HG03558 (cell line): ENCODE data around the gene PAMR1.

Experiments used
- ATAC-seq: cut with Tn5 transposase; IDR thresholded peaks from one replicate; pipeline ENCODE4 v1.9.1; 2021; ENCODE audit warnings: moderate number of reproducible peaks; ENCODE audit not compliant: unreplicated experiment; ENCODE audit errors: extremely low read depth

The PAMR1 gene

DNA sequence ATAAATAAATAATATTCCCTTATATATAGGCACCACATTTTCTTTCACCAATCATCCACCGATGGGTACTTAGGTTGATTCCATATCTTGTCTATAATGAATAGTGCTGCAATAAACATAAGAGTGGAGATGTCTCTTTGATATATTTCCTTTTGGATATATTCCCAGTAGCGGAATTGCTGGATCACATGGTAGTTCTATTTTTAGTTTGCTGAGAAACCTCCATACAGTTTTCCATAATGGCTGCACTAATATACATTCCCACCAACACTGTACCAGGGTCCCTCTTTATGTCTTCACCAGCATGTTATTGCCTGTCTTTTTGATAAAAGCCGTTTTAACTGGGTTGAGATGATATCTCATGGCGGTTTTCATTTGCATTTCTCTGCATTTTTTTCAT, 23.6 kb downstream of the PAMR1 start:
- ATAC-seq, result no peak

DNA sequence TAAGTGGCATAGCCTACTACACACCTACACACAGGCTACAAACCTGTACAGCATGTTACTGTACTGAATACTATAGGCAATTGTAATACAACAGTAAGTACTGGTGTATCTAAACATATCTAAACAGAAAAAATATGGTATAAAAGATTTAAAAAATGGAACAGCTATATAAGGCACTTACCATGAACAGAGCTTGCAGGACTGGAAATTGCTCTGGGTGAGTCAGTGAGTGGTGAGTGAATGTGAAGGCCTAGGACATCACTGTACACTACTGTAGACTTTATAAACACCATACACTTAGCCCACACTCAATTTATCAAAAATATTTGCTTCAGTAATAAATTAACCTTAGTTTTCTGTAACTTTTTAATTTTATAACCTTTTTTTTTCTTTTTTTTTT, 24.7 kb downstream of the PAMR1 start:
- ATAC-seq, result no peak

DNA sequence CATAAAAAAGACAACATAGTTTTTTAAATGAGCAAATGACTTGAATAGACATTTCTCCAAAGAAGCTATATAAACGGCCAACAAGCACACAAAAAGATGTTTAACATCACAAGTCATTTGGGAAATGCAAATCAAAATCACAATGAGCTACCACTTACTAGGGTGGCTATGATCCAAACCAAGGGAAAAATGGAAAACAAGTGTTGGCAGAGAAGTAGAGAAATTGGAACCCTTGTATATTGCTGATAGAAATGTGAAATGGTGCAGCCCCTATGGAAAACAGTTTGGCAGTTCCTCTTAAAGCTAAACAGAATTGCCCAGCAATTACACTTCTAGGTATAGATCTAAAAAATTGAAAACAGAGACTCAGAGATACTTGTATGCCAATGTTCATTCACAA, 29.0 kb downstream of the PAMR1 start:
- no peak for ATAC-seq

DNA sequence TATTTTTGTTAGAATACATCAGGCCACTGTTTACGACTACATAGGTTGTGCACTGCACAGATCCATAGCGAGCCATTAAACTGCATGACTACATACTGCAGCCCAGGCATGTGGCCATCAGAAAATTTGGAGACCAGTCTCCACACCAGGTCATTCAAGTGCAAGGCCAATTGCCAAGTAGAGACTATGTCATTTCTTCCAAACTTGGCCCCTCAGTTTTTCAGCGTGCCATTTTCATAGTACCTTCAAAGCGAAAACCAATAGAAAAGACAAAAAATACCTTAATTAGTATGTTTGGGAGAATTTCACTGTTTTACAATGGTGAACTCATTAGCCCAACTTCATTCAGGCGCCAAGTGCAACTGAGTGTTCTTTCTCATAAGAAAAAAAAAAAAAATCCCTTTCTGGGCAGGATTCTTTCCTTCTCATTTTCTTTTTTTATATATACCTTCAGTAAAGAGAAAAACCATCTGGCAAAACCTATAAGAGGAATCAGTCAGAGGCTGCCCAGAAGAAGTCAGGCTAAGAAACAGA, 30.4 kb downstream of the PAMR1 start:
- ATAC-seq, result no peak

DNA sequence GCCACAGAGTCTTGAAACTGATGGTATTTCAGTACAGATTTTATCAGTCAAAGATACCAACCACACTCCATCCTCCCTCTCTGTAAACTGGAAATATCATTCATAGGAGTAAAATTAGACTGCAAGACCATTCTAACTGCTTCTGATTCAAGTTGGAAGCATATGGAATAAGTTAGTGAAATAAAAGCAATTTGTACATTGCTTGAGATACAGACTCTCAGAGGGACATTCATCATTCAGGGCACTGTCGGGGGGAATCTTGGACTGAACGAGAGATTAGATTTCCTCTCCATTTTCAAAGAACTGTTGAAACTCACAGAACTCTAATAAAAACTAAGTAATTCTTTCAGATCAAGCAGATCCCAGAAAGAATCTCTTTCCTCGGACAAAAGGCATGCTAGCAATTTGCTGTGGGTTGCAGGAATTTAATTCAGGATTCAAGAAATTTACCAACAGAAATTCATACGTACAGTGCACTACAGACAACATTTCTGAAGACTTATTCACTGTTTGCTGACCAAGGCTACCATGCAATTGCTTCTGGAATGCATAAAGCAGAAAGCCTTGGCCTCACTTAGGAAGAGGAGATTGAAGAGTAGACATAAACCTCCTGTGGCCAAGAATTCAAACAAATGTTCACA, 34.1 kb downstream of the PAMR1 start:
- ATAC-seq, result no peak

DNA sequence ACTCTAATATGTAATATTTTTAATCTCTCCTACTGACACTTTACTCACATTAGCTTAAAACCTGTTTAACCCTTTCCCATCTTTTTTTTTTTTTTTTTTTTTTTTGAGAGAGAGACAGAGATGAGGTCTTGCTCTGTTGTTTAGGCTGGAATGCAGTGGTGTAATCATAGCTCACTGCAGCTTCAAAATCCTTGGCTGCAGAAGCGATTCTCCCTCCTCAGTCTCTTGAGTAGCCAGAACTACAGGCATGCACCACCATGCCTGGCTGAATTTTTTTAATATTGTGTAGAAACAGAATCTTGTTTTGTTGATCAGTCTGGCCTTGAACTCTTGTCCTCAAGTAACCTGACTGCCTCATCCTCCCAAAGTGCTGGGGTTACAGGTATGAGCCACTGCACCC, 37.3 kb downstream of the PAMR1 start:
- ATAC-seq, result no peak

DNA sequence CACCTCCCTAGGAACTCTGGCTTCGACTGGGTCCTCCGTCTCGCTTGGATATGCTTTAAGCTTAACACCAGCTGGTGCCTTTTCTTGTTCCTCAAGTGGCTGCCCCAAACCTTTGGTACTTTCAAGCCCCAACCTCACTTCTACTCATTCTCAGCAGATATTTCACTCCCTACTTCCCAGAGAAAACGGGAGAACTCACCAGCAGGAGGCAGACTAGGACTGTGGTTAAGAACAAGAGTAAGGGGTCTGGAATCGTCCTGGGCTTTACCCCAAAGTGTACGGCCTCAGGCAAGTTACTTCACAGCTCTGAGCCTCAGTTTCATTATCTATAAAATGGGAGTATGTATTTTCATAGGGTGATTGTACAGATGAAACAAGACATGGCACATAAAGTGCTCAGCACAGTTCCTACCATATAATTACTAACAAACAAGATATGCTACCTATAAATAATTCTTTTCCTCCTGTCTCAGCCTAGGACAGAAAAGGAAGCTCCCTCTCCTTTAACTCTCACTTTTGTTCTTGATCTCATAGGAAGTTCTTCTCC, 37.8 kb downstream of the PAMR1 start:
- ATAC-seq, result no peak

DNA sequence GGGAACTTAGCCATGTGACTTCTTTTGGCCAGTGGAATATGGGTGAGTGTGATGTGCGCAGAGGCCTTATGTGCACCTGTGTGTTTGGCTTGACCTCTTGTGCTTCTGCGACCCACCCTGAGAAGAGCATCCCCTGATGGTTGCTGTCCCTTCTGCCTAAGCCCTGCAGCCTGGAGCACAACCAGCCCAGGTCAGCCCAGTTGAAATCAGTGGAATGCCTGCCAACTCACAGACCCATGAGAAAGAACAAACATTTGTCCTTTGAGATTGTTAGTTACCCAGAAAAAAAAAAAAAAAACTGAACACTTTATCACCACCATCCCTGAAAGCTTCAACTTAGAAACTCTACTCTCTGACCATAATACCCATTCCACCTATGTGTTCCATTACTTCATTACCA, 38.5 kb downstream of the PAMR1 start:
- no peak for ATAC-seq

DNA sequence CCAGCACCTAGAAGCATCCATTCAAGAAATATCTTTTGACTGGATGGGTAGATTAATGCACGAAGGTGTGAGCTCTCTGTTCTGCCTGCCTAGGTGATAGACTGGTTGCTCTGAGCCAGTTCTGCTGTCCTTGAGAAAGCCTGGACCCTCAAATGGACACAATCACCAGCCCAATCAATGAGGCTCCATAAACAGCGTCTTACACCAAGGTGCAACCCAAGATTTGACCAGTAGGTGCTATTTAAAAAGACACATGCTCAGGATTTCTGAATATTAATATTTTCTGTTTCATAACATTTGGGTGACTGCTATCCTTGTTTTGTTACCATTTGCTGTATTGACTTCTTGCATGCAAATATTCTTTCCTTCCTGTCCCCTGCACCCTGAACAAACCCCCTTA, 39.0 kb downstream of the PAMR1 start:
- no peak for ATAC-seq

DNA sequence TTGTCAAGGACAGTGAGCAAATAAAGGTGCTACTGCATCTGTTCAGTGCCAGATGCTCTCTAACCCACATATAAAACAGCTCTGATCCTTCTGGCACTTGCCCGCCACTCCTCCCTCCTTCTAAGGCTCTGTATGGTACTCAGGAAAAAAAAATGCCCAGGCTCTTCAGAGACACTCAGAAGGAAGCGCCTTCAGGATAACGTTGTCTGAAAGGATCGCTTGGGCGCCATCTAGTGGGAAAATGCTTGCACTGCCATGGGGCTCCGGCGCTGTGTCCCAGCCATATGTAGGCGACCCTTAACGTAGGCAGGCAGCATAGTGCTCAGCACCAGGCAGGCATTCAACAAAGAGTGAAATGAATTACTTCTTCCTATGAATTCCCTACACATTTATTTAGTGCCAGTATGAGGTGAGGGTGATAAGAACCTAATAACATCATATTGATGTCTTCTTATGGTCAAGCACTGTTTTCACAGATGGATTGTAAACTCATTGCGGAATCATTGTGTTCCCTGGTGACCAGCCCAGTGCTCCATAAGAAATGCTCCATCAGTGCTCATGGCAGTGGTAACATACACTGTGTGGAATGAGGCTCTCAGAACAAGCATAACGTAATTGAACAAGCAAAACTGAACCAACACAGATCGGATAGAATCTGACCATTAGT, 39.6 kb downstream of the PAMR1 start:
- ATAC-seq, result peak; percentile 85

DNA sequence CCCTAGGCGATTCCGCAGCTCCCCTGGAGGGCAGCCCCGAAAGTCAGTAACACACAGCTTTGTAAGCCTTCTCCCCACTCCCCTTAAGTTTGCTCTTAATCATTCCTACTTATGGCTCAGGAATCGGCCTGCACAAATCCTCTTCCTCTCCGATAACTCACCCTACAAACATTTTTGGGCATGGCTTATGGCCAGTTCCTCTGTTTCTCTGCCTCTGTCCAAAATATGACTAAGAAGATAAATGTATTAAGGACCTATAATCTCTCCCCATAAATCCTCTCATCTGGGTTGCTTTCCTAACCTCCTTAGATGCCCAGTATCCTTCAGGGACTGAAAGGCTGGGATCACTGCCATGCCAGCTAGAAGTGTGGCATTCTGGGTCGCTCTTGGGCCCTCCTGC, 41.0 kb downstream of the PAMR1 start:
- no peak for ATAC-seq

DNA sequence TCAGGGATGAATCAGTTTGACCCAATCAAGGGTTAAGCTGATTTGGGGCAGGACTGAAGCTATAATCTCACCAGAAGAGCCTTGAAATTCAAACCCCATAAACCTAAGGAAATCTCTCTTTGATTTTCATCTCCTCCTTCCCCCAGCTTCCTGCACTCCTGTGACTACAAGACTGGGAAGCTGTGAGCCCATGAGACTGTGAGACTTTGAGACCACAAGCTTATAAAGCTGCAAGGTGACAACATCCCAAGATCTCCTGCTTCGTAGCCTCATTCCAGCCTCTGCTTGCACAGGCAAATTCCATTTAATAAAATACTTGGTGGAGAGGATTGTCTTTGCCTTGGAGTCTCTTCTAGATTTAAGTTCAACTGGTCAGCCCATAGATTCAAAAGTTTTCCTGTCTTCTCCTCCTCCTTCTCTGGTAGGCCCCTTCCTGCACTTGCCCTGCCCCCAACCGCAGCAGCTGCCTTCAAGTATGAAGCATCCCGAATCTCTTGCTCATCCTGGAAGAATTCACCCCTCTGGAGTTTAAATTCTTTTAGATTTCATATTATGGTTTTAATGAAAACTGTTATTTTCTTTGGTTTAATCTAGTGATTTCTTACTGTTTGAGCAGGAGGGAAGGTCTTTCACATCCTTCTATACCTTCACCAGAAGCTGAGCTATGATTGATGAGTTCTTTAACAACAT, 42.1 kb downstream of the PAMR1 start:
- no peak for ATAC-seq

DNA sequence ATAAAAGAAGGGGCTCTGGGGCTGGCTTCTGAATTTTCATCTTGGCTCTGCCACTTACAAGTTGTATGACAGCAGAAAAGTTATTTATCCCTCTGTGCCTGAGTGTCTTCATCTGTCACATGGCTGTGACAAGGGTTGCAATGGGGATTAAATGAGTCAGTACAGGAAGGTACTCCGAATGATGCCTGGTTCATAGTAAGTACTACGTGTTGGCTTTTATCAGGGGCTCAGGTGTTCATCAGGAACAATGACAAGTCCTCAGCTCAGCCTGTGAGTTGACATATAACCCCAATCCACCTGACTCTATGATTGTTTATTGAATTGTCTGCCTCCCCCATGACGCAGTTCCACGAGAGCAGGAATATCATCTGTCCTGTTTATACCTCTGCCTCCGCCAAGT, 45.7 kb downstream of the PAMR1 start:
- ATAC-seq, result no peak

DNA sequence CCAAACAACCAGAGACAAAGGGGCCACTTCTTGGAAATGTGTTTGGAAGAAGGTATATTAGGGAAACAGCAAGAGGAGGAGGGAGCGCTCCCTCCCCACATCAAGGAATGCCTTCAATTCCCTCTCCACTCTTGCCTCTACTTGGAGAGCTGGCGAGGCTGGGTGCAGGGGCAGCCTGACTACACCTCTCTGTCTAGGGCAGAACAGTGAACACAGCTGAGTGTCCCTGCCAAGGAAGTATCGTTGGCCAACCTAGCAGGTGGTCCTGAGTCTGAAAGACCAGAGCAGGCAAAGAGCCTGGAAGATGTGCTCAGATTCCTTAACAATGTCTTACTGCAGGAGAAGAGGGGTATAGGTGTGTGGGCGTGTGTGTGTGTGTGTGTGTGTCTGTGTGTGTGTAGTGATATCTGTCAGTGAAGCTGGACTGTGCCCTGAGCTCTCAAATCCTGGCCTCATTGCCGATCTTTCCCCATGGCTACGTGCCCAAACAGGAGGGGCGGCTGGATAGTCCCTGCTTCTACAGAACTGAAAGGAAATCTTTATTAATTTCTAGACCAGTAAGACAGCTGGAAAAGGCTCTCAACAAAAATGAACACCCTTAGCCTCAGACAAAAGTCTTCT, 46.8 kb downstream of the PAMR1 start:
- ATAC-seq, result no peak

DNA sequence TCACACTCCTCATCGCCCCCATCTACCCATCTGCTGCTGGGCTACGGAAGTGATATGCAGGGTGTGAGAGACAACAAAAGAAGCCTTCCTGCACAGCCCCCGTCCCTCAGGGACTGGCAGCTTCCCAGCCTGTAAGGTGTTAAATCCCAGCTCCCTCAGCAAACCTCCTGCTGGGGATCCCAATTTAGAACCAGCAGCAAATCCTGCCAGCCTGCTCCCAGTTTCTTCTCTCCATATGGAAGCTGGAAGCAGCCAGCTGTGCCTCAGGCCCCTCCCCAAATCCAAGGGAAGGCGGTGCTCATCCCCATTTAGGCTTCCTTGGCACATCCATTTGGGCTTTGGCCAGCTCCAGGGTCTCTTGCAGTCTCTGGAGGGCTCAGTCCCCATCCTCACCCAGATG, 47.5 kb downstream of the PAMR1 start:
- ATAC-seq, result no peak

DNA sequence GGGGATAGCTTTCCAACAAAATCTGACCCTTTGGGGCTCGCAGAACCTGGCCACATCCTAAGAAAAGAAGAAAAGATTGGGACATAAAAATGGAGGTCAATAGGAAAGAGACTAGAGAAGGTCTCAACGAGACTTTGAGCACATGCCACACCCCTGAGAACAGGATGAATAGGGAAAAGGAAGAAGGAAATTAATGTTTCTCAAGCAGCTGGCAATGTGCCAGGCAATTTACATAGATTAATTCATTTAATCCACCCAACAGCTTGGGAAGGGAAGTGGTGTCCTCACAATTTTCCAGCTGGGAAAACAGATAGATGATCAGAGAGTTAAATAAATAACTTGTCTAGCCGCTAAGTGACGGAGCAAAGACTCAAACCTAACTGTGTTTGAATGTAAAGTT, 50.7 kb downstream of the PAMR1 start:
- ATAC-seq, result no peak

DNA sequence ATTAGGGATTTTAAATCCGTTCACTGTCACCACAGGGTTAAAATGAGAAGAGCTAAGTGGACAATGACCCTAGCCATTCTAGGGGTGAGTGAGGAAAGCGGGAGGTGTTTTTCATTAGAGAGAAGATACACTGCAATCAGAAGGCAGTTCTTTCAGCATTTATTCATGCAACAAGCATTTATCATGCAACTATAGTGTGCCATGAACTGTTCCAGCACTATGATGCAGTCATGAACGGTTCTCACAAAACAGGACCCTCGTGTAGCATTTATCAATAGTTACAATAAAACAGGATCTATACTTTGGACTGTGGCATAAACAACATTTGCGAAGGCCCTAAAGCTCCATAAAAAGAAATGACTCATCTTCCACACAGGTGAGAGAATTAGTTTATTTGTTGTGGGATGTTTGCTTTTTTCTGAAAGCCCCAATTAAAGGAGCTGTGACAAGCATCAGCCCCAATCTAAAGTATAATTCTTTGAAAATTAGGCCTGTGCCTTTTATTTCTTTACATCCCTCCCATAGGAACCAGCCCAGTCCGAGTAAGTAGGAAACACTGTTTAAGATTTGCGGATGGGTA, 51.5 kb downstream of the PAMR1 start:
- no peak for ATAC-seq

DNA sequence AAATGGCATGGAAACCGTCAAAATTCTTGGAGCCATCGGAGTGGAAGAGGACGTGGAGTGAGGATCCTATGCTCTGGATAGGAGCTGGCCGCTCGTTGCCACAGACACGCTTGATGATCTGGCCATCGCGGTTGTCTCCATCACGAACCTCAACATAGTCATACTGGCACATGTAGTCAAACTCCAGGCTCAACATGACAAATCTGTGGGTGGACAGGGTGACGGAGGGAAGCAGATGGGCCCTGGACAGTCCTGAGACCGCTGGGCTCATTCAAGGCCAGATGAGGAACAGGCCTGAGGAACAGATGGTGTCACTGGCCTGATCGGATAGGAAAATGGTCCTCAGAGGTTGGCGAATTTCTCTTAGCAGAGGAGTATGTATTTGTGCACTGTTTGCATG, 54.8 kb downstream of the PAMR1 start:
- no peak for ATAC-seq

DNA sequence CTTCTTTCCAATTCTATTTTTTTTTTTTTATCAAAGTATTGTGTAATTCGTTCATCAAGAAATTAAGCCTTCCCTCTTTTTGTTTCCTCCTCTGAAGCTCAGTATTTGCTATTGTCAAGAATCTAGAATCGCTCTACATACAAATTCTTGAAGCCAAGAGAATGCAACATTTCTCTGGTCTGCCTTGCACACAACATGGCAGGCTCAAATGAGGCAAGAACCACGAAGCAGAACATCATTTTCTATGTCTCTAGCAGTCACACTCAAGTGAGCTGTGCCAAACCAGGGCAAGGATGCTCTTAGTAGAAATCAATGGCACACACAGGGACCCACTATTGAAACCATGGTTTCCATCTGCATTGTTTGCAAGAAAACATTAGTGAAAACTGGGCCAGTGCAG, 59.4 kb downstream of the PAMR1 start:
- ATAC-seq, result no peak

DNA sequence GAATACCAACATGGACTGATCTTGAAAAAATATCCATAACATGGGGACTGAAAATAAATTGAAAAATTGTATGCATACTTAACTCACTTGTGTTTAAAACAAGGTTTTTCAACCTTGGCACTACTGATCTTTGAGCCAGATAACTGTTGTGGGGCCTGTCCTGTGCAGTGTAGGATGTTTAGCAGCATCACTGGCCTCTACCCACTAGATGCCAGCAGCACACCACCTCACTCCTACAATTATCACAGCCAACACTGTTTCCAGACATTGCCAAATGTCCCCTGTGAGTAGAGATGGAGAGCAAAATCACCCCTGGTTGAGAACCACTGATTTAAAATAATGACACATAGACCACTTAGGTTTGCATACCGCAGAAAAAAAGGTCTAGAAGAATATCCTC, 61.1 kb downstream of the PAMR1 start:
- no peak for ATAC-seq
